ENCODE results near the gene TEAD3.

GRCh38 chr6:35436071-35436857, 60.6 kb downstream of the TEAD3 start:
- TF ChIP-seq POLR2A (IDR thresholded peaks at IDR 0.05; ENCODE audit: extremely low read depth, insufficient read length), result no peak
- TF ChIP-seq CTCF (IDR thresholded peaks at IDR 0.05; ENCODE audit: low read depth, low read length), result no peak
- TF ChIP-seq MAX (IDR thresholded peaks at IDR 0.05; ENCODE audit: low read depth, low read length), result no peak
- TF ChIP-seq MYC (IDR thresholded peaks at IDR 0.05; ENCODE audit: low read depth, low read length), result no peak
